DND-41 (cell line): Measurements from ENCODE around the gene ANO9.

Experiments used
- ATAC-seq: fragments of 200-7000 bp; cut with Tn5 transposase; 3 replicates; pipeline ENCODE4 v1.9.1; 2021; ENCODE audit warnings: low read depth; ENCODE audit not compliant: insufficient read depth
- DNase-seq: peaks from one replicate; pipeline ENCODE4 v3.0.0-alpha.2; 2020
- H2AFZ ChIP-seq: 2 replicates; pipeline ENCODE4 v1.6.0; 2012; ENCODE audit warnings: low read depth, low read length
- H3K27ac ChIP-seq: 2 replicates; pipeline ENCODE4 v1.5.1; 2012; ENCODE audit warnings: low read length, inconsistent platforms
- H3K27me3 ChIP-seq: fragments of 200-600 bp; sonication (generic); 2 replicates; pipeline ENCODE4 v1.6.0; 2012; ENCODE audit warnings: low read length, mild to moderate bottlenecking, inconsistent platforms; ENCODE audit not compliant: insufficient read depth, poor library complexity
- H3K36me3 ChIP-seq: 2 replicates; pipeline ENCODE4 v1.5.1; 2012; ENCODE audit warnings: low read length, inconsistent platforms; ENCODE audit not compliant: insufficient read depth
- H3K4me1 ChIP-seq: 2 replicates; pipeline ENCODE4 v1.5.1; 2012; ENCODE audit warnings: mild to moderate bottlenecking, low read length; ENCODE audit not compliant: insufficient read depth
- H3K4me2 ChIP-seq: 2 replicates; pipeline ENCODE4 v1.6.0; 2012; ENCODE audit warnings: mild to moderate bottlenecking, moderate library complexity, low read length, inconsistent platforms; ENCODE audit not compliant: insufficient read depth
- H3K4me3 ChIP-seq, 2 experiments: fragments of 200-600 bp in 1 of 2; shearing (Covaris generic) in 1 of 2; 2 replicates each; pipeline ENCODE4 v1.5.1; 2012 to 2016; ENCODE audit warnings: inconsistent platforms in 2 of 2, low read length in 2 of 2, mild to moderate bottlenecking in 2 of 2, low read depth in 1 of 2, moderate library complexity in 1 of 2
- H3K79me2 ChIP-seq: 2 replicates; pipeline ENCODE4 v1.6.0; 2012; ENCODE audit warnings: low read length, inconsistent platforms; ENCODE audit not compliant: insufficient read depth
- H3K9ac ChIP-seq: 2 replicates; pipeline ENCODE4 v1.6.0; 2012; ENCODE audit warnings: low read depth, mild to moderate bottlenecking, inconsistent platforms, low read length, moderate library complexity
- H3K9me3 ChIP-seq: 2 replicates; pipeline ENCODE4 v1.5.1; 2012; ENCODE audit warnings: low read length, moderate library complexity, mild to moderate bottlenecking, inconsistent platforms; ENCODE audit not compliant: insufficient read depth, severe bottlenecking
- H4K20me1 ChIP-seq: 2 replicates; pipeline ENCODE4 v1.6.0; 2012; ENCODE audit warnings: low read length; ENCODE audit not compliant: insufficient read depth
- CTCF ChIP-seq: IDR thresholded peaks from 2 replicates; pipeline ENCODE4 v1.5.1; 2012; ENCODE audit warnings: borderline replicate concordance, low read length, moderate library complexity, mild to moderate bottlenecking; ENCODE audit not compliant: poor library complexity, severe bottlenecking; ENCODE audit errors: extremely low read depth
- EZH2 ChIP-seq: IDR thresholded peaks from 3 replicates; pipeline ENCODE4 v1.6.1; 2012; ENCODE audit warnings: borderline replicate concordance, low read depth, mild to moderate bottlenecking, moderate library complexity, low read length, inconsistent platforms; ENCODE audit not compliant: severe bottlenecking

The ANO9 gene

DNA sequence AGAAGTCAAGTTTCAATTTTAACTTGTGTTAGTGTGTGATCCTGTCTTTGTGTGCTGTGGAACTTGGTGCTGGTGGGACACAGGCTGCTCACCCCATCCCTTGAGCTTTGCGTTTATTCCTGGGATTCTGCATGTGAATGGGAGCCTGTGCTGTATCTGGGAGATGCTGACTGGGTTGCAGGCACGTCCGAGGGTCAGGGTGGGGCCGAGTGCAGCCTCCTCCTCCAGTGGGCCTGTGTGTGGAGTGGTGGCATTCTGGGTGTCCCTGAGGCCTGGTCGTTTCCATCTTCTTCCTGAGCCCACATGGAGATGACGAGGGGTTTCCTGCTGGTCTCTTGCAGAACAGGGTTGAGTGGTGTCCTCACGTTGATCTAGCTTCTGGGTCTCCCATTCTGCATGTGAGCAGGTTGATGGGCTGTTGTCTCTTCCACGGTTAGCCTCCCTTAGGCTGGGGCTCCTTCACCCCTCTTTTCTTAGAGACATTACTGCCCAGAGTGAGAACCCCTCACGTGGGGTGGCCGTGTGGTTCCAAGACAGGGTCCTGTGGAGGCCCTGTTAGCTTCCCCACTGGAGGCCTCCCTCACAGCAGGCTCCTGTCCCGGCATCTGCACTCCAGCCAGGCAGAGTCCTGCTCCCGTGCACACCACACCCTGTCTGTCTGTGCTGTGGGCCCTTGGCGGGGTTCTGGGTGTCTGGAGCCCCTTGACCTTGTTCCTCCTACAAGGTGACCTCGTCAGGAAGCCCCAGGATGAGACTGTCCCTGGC is 13.2 kb upstream of the ANO9 start:
- Histone ChIP-seq H3K9me3 (no peaks in the 10 kb centered on the region), H3K4me2 (no peak overlapping the region), H2AFZ (no peak overlapping the region), H3K4me1 (peaks cover 31% of the 10 kb centered on the region), H3K36me3 (peaks cover 70% of the 10 kb centered on the region), H3K9ac (no peak overlapping the region), H3K27me3 (no peaks in the 10 kb centered on the region), H3K79me2 (peaks cover 87% of the 10 kb centered on the region), H3K4me3 (no peak overlapping the region), H3K27ac (no peak overlapping the region; the same call in 1 of the 2 replicates), H4K20me1 (peaks cover 73% of the 10 kb centered on the region)
- ATAC-seq (no peak), DNase-seq (no peak)
- TF ChIP-seq CTCF (no peak), EZH2 (no peak)

DNA sequence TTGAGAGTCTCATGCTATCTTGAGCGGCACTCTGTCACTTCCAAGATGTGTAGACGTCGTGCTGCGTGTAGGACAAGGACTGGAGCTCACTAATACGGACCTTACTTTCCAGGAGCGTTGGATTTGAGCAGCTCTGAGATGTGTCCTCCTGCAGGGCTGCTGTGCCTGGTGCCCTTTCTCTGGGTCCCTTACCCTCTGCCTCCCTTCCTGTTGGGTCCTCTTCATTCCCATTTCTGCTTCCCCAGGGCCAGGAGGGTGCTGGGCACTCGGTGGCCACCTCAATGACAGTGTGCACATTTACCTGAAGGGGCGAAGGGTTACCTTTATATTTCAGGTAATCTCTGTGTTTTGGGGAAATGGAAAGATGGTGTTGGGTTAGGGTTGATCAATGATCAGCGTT is 12.2 kb upstream of the ANO9 start:
- DNase-seq (no peak), ATAC-seq (no peak)
- no peak overlapping the region for H3K27ac ChIP-seq
- no peak for TF ChIP-seq CTCF
- no peak for TF ChIP-seq EZH2
- H3K9me3 ChIP-seq, result no peaks in the 10 kb centered on the region
- peaks cover 61% of the 10 kb centered on the region for H3K36me3 ChIP-seq
- H4K20me1 ChIP-seq, result peaks cover 64% of the 10 kb centered on the region
- peaks cover 40% of the 10 kb centered on the region for H3K4me1 ChIP-seq
- H3K9ac ChIP-seq, result no peak overlapping the region
- no peak overlapping the region for H3K4me3 ChIP-seq
- no peak overlapping the region for H3K4me2 ChIP-seq
- no peak overlapping the region for H2AFZ ChIP-seq
- H3K79me2 ChIP-seq, result peaks cover 88% of the 10 kb centered on the region
- no peaks in the 10 kb centered on the region for H3K27me3 ChIP-seq

- Histone ChIP-seq H3K36me3 (peaks cover 58% of the 10 kb centered on the region), H2AFZ (no peak overlapping the region), H3K9ac (no peak overlapping the region), H3K9me3 (no peaks in the 10 kb centered on the region), H3K79me2 (peaks cover 89% of the 10 kb centered on the region), H3K4me1 (peaks cover 44% of the 10 kb centered on the region), H3K27me3 (no peaks in the 10 kb centered on the region), H4K20me1 (peaks cover 64% of the 10 kb centered on the region), H3K27ac (no peak overlapping the region), H3K4me3 (no peak overlapping the region), H3K4me2 (no peak overlapping the region; the same call in 1 of the 2 replicates)
- DNase-seq (no peak), ATAC-seq (no peak)
- TF ChIP-seq EZH2, result no peak
- no peak for TF ChIP-seq CTCF
Measured at GRCh38 chr11:453564-453963, 11.8 kb upstream of the ANO9 start.
